ENCODE results near the gene AFF1. TPM values are rescaled to one million over a fixed set of nuclear protein-coding genes. Genes with fewer than 3 reads are reported as not detected.

Gene AFF1
- total RNA-seq, 1 experiment from 2014 or later: 52.8 TPM

GRCh38 chr4:87122252-87122651 is 187.4 kb downstream of the AFF1 start:
- ChIA-PET CTCF (interaction anchor here (0.6 kb wide), 1 partner anchor 31 kb away, joined by 3 read pairs; no protein-coding TSS in a partner anchor), POLR2A (ENCODE audit: unreplicated experiment) (no interaction called here)
- Histone ChIP-seq H3K4me2 (no peak overlapping the region), H3K9me3 (ENCODE audit: insufficient read depth, low read depth) (no peaks in the 10 kb centered on the region), H3K79me2 (ENCODE audit: low read depth) (no peaks in the 10 kb centered on the region), H3K4me3 (no peak overlapping the region), H3K9me2 (ENCODE audit: insufficient read depth) (no peaks in the 10 kb centered on the region), H3K27ac (no peak overlapping the region), H3K4me1 (replicated peaks; ENCODE audit: insufficient read depth) (no peaks in the 10 kb centered on the region), H3F3A (ENCODE audit: insufficient read depth, low read depth) (no peaks in the 10 kb centered on the region), H3K27me3 (ENCODE audit: insufficient read depth, low read depth) (no peaks in the 10 kb centered on the region), H2AFZ (no peak overlapping the region), H4K20me1 (ENCODE audit: insufficient read depth) (no peaks in the 10 kb centered on the region), H3K36me3 (ENCODE audit: low read depth) (no peaks in the 10 kb centered on the region)
- intact Hi-C loops (cut with micrococcal nuclease; ENCODE audit: unreplicated experiment): no loop called here
- DNase-seq: no peak
- no TSS peak for BruUV-seq (replicated peaks)
- no peak for TF ChIP-seq EZH2 (IDR thresholded peaks at IDR 0.05; ENCODE audit: low read depth)
- TF ChIP-seq CTCF (conservative IDR thresholded peaks at IDR 0.05): no peak

- CTCF ChIA-PET: no interaction called here
- no peak overlapping the region for H3K27ac ChIP-seq
- intact Hi-C loops (cut with micrococcal nuclease; ENCODE audit: unreplicated experiment): no loop called here
Measured at GRCh38 chr4:87126056-87126455, 191.2 kb downstream of the AFF1 start.

GRCh38 chr4:87128006-87128705 is 193.3 kb downstream of the AFF1 start:
- no peaks in the 10 kb centered on the region for H3K4me1 ChIP-seq (replicated peaks; ENCODE audit: insufficient read depth)
- POLR2A ChIA-PET (ENCODE audit: unreplicated experiment): no interaction called here
- no peak overlapping the region for H3K4me3 ChIP-seq
- intact Hi-C loops (cut with micrococcal nuclease; ENCODE audit: unreplicated experiment): no loop called here
- no peaks in the 10 kb centered on the region for H3F3A ChIP-seq (ENCODE audit: insufficient read depth, low read depth)
- no peaks in the 10 kb centered on the region for H3K36me3 ChIP-seq (ENCODE audit: low read depth)
- H3K9me3 ChIP-seq (ENCODE audit: insufficient read depth, low read depth): no peaks in the 10 kb centered on the region
- no peak overlapping the region for H2AFZ ChIP-seq
- CTCF ChIA-PET: no interaction called here
- H3K4me2 ChIP-seq: no peak overlapping the region
- no peak for DNase-seq
- BruUV-seq (replicated peaks): no TSS peak
- no peaks in the 10 kb centered on the region for H4K20me1 ChIP-seq (ENCODE audit: insufficient read depth)
- no peaks in the 10 kb centered on the region for H3K9me2 ChIP-seq (ENCODE audit: insufficient read depth)
- no peak overlapping the region for H3K27ac ChIP-seq
- H3K27me3 ChIP-seq (ENCODE audit: insufficient read depth, low read depth): no peaks in the 10 kb centered on the region
- TF ChIP-seq CTCF (conservative IDR thresholded peaks at IDR 0.05) (no peak), EZH2 (IDR thresholded peaks at IDR 0.05; ENCODE audit: low read depth) (no peak)
- H3K79me2 ChIP-seq (ENCODE audit: low read depth): no peaks in the 10 kb centered on the region

More at GRCh38 chr4:87126056-87126455, 191.2 kb downstream of the AFF1 start:
- POLR2A ChIA-PET (ENCODE audit: unreplicated experiment): no interaction called here
- no peaks in the 10 kb centered on the region for H3K79me2 ChIP-seq (ENCODE audit: low read depth)
- H2AFZ ChIP-seq: no peak overlapping the region
- H3K9me3 ChIP-seq (ENCODE audit: insufficient read depth, low read depth): no peaks in the 10 kb centered on the region
- no peaks in the 10 kb centered on the region for H3K4me1 ChIP-seq (replicated peaks; ENCODE audit: insufficient read depth)
- H3K4me3 ChIP-seq: no peak overlapping the region
- no peaks in the 10 kb centered on the region for H4K20me1 ChIP-seq (ENCODE audit: insufficient read depth)
- no peaks in the 10 kb centered on the region for H3K9me2 ChIP-seq (ENCODE audit: insufficient read depth)
- no TSS peak for BruUV-seq (replicated peaks)
- H3K4me2 ChIP-seq: no peak overlapping the region
- no peaks in the 10 kb centered on the region for H3K36me3 ChIP-seq (ENCODE audit: low read depth)
- no peak for DNase-seq
- no peak for TF ChIP-seq CTCF (conservative IDR thresholded peaks at IDR 0.05)
- TF ChIP-seq EZH2 (IDR thresholded peaks at IDR 0.05; ENCODE audit: low read depth): no peak
- H3F3A ChIP-seq (ENCODE audit: insufficient read depth, low read depth): no peaks in the 10 kb centered on the region
- H3K27me3 ChIP-seq (ENCODE audit: insufficient read depth, low read depth): no peaks in the 10 kb centered on the region
